ENCODE results near the gene CBFA2T2.

- TF ChIP-seq CTCF (conservative IDR thresholded peaks at IDR 0.05; ENCODE audit: low read length): no peak
- no peak for TF ChIP-seq EZH2phosphoT487 (IDR thresholded peaks at IDR 0.05; ENCODE audit: borderline replicate concordance)
Observed at GRCh38 chr20:33669224-33669623, 179.3 kb downstream of the CBFA2T2 start.

All from Loucy (cell line).